Measurements from ENCODE around the gene GDF9. TPM values are rescaled to one million over a fixed set of nuclear protein-coding genes. Genes with fewer than 3 reads are reported as not detected.

GDF9 gene
- total RNA-seq, 1 experiment from 2014 or later: 1.4 TPM

DNA sequence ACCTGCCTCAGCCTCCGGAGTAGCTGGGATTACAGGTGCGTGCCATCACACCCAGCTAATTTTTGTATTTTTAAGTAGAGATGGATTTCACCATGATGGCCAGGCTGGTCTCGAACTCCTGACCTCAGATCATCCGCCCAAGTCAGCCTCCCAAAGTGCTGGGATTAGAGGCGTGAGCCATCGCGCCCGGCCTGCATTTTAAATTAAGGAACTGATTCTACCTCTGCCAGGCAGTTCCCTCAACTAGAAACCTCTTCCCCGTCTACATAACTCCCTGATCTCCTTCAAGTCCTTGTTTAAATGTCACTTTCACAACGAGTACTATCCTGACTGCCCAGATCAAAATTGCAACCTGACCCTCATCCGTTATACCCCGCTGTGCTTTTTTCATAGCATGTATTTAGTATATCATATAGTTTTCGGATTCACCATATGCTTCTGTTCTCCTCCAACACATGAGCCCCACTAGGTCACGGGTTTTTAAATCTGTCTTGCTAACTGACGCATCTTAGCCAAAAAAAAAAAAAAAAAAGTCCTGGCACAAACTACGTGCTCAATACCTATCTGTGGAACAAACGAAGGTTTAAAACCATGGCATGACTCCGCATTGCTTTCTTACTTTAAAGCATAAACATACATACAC, 54.0 kb downstream of the GDF9 start:
- BruUV-seq (replicated peaks): no TSS peak
- Histone ChIP-seq H3K4me2 (peak overlapping the region; percentile 84), H3K36me3 (ENCODE audit: low read depth) (no peaks in the 10 kb centered on the region), H3K79me2 (ENCODE audit: low read depth) (no peaks in the 10 kb centered on the region), H3K9me3 (ENCODE audit: insufficient read depth, low read depth) (no peaks in the 10 kb centered on the region), H3K27ac (no peak overlapping the region), H2AFZ (peak overlapping the region; percentile 65; the same call in 1 of the 2 replicates), H3K9me2 (ENCODE audit: insufficient read depth) (no peaks in the 10 kb centered on the region), H3K4me3 (peak overlapping the region; percentile 52; the same call in 1 of the 2 replicates), H3K27me3 (ENCODE audit: insufficient read depth, low read depth) (no peaks in the 10 kb centered on the region), H3K4me1 (replicated peaks; ENCODE audit: insufficient read depth) (peaks cover 21% of the 10 kb centered on the region), H3F3A (ENCODE audit: insufficient read depth, low read depth) (peaks cover 14% of the 10 kb centered on the region; the same call in 1 of the 2 replicates), H4K20me1 (ENCODE audit: insufficient read depth) (no peaks in the 10 kb centered on the region)
- intact Hi-C loops (cut with micrococcal nuclease; ENCODE audit: unreplicated experiment): loop anchor here (2.0 kb wide), 1 partner anchor 427 kb away; no protein-coding TSS in a partner anchor
- POLR2A ChIA-PET (ENCODE audit: unreplicated experiment): no interaction called here
- CTCF ChIA-PET: interaction anchor here (0.6 to 0.7 kb wide), 2 partner anchors 39 to 41 kb away, joined by 3 to 4 read pairs; no protein-coding TSS in a partner anchor
- DNase-seq: no peak
- TF ChIP-seq EZH2 (IDR thresholded peaks at IDR 0.05; ENCODE audit: low read depth): no peak
- TF ChIP-seq, protein P1, sequence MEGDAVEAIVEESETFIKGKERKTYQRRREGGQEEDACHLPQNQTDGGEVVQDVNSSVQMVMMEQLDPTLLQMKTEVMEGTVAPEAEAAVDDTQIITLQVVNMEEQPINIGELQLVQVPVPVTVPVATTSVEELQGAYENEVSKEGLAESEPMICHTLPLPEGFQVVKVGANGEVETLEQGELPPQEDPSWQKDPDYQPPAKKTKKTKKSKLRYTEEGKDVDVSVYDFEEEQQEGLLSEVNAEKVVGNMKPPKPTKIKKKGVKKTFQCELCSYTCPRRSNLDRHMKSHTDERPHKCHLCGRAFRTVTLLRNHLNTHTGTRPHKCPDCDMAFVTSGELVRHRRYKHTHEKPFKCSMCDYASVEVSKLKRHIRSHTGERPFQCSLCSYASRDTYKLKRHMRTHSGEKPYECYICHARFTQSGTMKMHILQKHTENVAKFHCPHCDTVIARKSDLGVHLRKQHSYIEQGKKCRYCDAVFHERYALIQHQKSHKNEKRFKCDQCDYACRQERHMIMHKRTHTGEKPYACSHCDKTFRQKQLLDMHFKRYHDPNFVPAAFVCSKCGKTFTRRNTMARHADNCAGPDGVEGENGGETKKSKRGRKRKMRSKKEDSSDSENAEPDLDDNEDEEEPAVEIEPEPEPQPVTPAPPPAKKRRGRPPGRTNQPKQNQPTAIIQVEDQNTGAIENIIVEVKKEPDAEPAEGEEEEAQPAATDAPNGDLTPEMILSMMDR (conservative IDR thresholded peaks at IDR 0.05): no peak

Other genes starting within 250 kb of the GDF9 start
- not detected in 2 replicates for gene IL13, start 208.3 kb downstream of the GDF9 start, total RNA-seq (2021)
- gene IL4, start 192.5 kb downstream of the GDF9 start, total RNA-seq (2021): not detected in 2 replicates
- gene KIF3A, start 128.9 kb downstream of the GDF9 start, total RNA-seq (2021): 10.1 and 15.2 TPM in 2 replicates
- 1.2 and 1.7 TPM in 2 replicates for gene CCNI2, start 119.0 kb downstream of the GDF9 start, total RNA-seq (2021)
- gene SEPTIN8, start 89.2 kb downstream of the GDF9 start, total RNA-seq (2021): 22.3 and 24.2 TPM in 2 replicates
- not detected in 2 replicates for gene SOWAHA, start 53.2 kb downstream of the GDF9 start, total RNA-seq (2021)
- gene SHROOM1, start 35.8 kb downstream of the GDF9 start, total RNA-seq (2021): 23.3 and 23.5 TPM in 2 replicates
- 414 and 446 TPM in 2 replicates for gene UQCRQ, start 173 bp upstream of the GDF9 start, total RNA-seq (2021)
- 4.4 and 4.5 TPM in 2 replicates for gene LEAP2, start 7.2 kb upstream of the GDF9 start, total RNA-seq (2021)
- 59.5 and 64.5 TPM in 2 replicates for gene AFF4, start 97.2 kb upstream of the GDF9 start, total RNA-seq (2021)
- 8.3 and 14.9 TPM in 2 replicates for gene ZCCHC10, start 160.1 kb upstream of the GDF9 start, total RNA-seq (2021)
- 105 and 140 TPM in 2 replicates for gene HSPA4, start 185.5 kb upstream of the GDF9 start, total RNA-seq (2021)

All from PC-9 (cell line).